Measurements from ENCODE around the gene YIPF3.

YIPF3 gene

DNA sequence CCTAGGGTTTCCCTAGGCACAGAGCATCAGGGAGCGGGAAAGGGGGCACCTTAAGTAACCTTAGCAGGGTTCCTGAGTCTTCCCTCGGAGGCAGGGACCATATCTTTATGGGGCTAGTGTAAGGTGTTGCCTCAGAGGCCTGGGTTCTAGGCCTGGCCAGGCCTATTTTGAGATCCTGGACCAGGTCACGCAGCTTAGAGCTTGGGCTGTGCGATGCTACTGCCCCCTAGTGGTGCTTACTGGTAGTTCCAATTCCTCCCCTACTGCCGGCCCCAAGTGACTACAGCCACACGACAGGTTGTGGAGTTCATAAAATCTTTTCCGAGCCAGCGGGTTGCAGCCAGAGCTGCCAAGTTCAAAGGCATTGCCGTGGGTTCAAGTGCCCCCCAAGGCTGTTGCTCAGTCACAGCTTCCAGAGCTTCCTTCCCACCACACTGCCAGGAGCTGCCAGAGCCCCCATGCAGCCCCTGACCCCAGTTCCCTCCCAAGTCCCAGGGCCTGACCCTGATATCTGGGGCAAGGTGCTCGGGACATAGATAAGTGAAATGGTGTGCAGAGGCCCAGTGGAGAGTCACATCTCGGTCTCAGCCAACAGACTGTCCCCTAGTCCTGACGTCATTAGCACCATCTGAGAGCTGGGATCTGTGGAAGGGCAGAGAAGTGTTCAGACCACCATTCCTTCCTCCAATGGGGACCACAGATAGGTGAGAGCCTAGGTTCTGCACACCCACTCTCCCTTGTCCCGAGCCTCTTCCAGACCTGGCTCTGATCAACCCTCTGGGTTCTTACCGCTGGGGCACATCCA lies 9.9 kb downstream of the YIPF3 start:
- H3K4me2 ChIP-seq (ENCODE audit: low read length), result no peak overlapping the region
- peaks cover 10% of the 10 kb centered on the region for H3K4me1 ChIP-seq
- H3K79me2 ChIP-seq, result no peaks in the 10 kb centered on the region
- H3K9me3 ChIP-seq (ENCODE audit: control insufficient read depth, low read length), result no peaks in the 10 kb centered on the region
- H3K36me3 ChIP-seq (ENCODE audit: control insufficient read depth, insufficient read depth, low read length), result no peaks in the 10 kb centered on the region
- no peaks in the 10 kb centered on the region for H3K27me3 ChIP-seq (ENCODE audit: control insufficient read depth, insufficient read depth, low read length)
- H3K4me3 ChIP-seq (ENCODE audit: low read depth, low read length), result no peak overlapping the region
- TF ChIP-seq, protein P1, sequence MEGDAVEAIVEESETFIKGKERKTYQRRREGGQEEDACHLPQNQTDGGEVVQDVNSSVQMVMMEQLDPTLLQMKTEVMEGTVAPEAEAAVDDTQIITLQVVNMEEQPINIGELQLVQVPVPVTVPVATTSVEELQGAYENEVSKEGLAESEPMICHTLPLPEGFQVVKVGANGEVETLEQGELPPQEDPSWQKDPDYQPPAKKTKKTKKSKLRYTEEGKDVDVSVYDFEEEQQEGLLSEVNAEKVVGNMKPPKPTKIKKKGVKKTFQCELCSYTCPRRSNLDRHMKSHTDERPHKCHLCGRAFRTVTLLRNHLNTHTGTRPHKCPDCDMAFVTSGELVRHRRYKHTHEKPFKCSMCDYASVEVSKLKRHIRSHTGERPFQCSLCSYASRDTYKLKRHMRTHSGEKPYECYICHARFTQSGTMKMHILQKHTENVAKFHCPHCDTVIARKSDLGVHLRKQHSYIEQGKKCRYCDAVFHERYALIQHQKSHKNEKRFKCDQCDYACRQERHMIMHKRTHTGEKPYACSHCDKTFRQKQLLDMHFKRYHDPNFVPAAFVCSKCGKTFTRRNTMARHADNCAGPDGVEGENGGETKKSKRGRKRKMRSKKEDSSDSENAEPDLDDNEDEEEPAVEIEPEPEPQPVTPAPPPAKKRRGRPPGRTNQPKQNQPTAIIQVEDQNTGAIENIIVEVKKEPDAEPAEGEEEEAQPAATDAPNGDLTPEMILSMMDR (IDR thresholded peaks at IDR 0.05), result peak; percentile 98
- no peak overlapping the region for H3K9ac ChIP-seq
- H3K27ac ChIP-seq, result no peak overlapping the region
- H2AFZ ChIP-seq, result no peak overlapping the region

DNA sequence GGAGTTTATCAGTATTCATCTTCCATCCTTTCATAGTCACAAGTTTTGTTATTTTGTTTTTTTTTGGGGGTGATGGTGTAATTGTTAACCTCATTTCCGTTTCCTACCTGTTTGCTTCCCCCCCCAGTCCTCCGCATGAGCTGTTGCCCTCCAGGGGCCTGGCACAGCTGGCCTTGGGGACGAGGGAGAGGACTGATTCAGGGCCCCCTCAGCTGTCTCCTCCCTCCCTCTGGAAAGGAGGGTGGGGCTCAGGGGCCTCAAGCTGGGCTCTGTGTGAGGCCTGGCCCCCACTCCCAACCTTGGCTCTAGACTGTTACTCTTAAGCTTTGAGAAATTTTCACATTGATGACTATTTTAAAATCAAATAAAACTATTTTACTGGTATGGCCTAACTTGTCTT lies 10.6 kb downstream of the YIPF3 start:
- Histone ChIP-seq H3K4me3 (ENCODE audit: low read depth, low read length) (no peak overlapping the region), H3K27ac (no peak overlapping the region), H3K27me3 (ENCODE audit: control insufficient read depth, insufficient read depth, low read length) (no peaks in the 10 kb centered on the region), H3K4me1 (peaks cover 10% of the 10 kb centered on the region), H2AFZ (no peak overlapping the region), H3K4me2 (ENCODE audit: low read length) (no peak overlapping the region), H3K9me3 (ENCODE audit: control insufficient read depth, low read length) (no peaks in the 10 kb centered on the region), H3K9ac (no peak overlapping the region), H3K36me3 (ENCODE audit: control insufficient read depth, insufficient read depth, low read length) (no peaks in the 10 kb centered on the region), H3K79me2 (no peaks in the 10 kb centered on the region)
- TF ChIP-seq, protein P1 (IDR thresholded peaks at IDR 0.05), result no peak

DNA sequence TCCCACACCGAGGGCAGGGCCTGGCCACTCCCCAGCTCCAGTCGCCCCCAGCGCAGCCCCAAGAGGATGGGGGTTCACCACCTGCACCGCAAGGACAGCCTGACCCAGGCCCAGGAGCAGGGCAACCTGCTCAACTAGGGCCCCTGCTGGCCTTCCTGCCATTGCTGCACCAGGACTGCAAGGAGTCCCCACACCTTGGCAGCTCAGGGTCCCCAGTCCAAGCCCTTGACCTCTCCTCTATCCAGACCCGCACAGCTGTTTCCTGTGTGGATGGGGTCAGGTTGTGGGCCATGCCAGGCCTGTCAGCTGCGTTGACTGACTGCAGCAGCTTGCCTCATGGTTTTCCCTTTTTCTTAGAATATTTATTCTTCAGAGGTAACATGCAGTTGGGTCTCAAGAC lies 11.0 kb downstream of the YIPF3 start:
- Histone ChIP-seq H3K79me2 (no peaks in the 10 kb centered on the region), H2AFZ (no peak overlapping the region), H3K9ac (no peak overlapping the region), H3K27ac (no peak overlapping the region), H3K27me3 (ENCODE audit: control insufficient read depth, insufficient read depth, low read length) (no peaks in the 10 kb centered on the region), H3K9me3 (ENCODE audit: control insufficient read depth, low read length) (no peaks in the 10 kb centered on the region), H3K4me2 (ENCODE audit: low read length) (no peak overlapping the region), H3K36me3 (ENCODE audit: control insufficient read depth, insufficient read depth, low read length) (no peaks in the 10 kb centered on the region), H3K4me3 (ENCODE audit: low read depth, low read length) (no peak overlapping the region), H3K4me1 (peaks cover 10% of the 10 kb centered on the region)
- TF ChIP-seq, protein P1 (IDR thresholded peaks at IDR 0.05), result no peak

DNA sequence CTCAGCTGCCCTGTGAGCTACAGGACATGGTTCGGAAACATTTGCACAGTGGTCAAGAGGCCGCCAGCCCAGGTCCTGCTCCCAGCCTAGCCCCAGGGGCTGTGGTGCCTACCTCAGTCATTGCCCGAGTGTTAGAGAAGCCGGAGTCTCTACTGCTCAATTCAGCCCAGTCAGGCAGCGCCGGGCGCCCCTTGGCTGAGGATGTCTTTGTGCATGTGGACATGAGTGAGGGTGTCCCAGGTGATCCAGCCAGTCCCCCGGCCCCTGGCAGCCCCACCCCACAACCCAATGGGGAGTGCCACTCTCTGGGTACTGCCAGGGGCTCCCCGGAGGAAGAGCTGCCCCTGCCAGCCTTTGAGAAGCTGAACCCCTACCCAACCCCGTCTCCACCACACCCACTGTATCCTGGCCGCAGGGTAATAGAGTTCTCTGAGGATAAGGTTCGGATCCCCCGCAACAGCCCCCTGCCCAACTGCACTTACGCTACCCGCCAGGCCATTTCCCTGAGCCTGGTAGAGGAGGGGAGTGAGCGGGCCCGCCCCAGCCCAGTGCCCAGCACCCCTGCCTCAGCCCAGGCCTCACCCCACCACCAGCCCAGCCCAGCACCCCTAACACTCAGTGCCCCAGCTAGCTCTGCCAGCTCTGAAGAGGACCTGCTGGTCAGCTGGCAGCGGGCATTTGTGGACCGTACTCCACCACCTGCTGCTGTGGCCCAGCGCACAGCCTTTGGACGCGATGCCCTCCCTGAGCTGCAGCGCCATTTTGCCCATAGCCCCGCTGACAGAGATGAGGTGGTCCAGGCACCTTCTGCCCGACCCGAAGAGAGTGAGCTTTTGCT lies 11.8 kb downstream of the YIPF3 start:
- TF ChIP-seq, protein P1 (IDR thresholded peaks at IDR 0.05), result no peak
- Histone ChIP-seq H3K36me3 (ENCODE audit: control insufficient read depth, insufficient read depth, low read length) (no peaks in the 10 kb centered on the region), H3K9me3 (ENCODE audit: control insufficient read depth, low read length) (no peaks in the 10 kb centered on the region), H3K79me2 (no peaks in the 10 kb centered on the region), H3K9ac (no peak overlapping the region), H3K4me3 (ENCODE audit: low read depth, low read length) (no peak overlapping the region), H3K4me2 (ENCODE audit: low read length) (no peak overlapping the region), H3K4me1 (peaks cover 7% of the 10 kb centered on the region), H3K27me3 (ENCODE audit: control insufficient read depth, insufficient read depth, low read length) (no peaks in the 10 kb centered on the region), H3K27ac (no peak overlapping the region), H2AFZ (no peak overlapping the region)
